K562 (cell line): ENCODE measurements around the gene CASKIN2. TPM values are rescaled to one million over a fixed set of nuclear protein-coding genes. Genes with fewer than 3 reads are reported as not detected.

Source experiments
- CBX8 ChIP-seq: fragments of 200-600 bp; sonication (generic); IDR thresholded peaks from 2 replicates; pipeline ENCODE4 v1.6.1; 2012; ENCODE audit warnings: borderline replicate concordance, mixed run types, low read depth, mild to moderate bottlenecking, moderate library complexity, mixed read lengths, low read length, control low read depth, inconsistent platforms; ENCODE audit not compliant: poor library complexity, severe bottlenecking; ENCODE audit errors: extremely low read depth
- E2F8 ChIP-seq: fragments of 450-650 bp; IDR thresholded peaks from 2 replicates; pipeline ENCODE4 v1.7.1; 2018; ENCODE audit warnings: mild to moderate bottlenecking, low read depth; ENCODE audit not compliant: partially characterized antibody
- FOXJ2 ChIP-seq: fragments of 200-800 bp; sonication (Bioruptor generic); IDR thresholded peaks from 2 replicates; pipeline ENCODE4 v1.6.1; 2016; ENCODE audit warnings: missing genetic modification characterization, missing compliant biosample characterization
- KAT7 ChIP-seq: sonication (generic); formaldehyde crosslinking; IDR thresholded peaks from 2 replicates; pipeline ENCODE4 v1.8.0; 2022; ENCODE audit warnings: missing genetic modification reagents, mild to moderate bottlenecking, borderline replicate concordance
- MBD1 ChIP-seq: fragments of 250-450 bp; sonication (Bioruptor Pico); IDR thresholded peaks from 2 replicates; pipeline ENCODE4 v1.8.0; 2022; ENCODE audit warnings: inconsistent platforms
- MTF1 ChIP-seq: fragments of 250-450 bp; sonication (Bioruptor Pico); IDR thresholded peaks from 2 replicates; pipeline ENCODE4 v1.9.0; 2021; ENCODE audit warnings: moderate library complexity, mild to moderate bottlenecking, inconsistent platforms, borderline replicate concordance
- NEUROD1 ChIP-seq: fragments of 150-350 bp; IDR thresholded peaks from 2 replicates; pipeline ENCODE4 v1.6.1; 2014; ENCODE audit warnings: borderline replicate concordance, low read length, low read depth; ENCODE audit not compliant: partially characterized antibody
- NFE2 ChIP-seq: IDR thresholded peaks from 2 replicates; pipeline ENCODE4 v1.6.1; 2014; ENCODE audit warnings: antibody characterized with exemption, low read depth
- POLR2G ChIP-seq: fragments of 200-400 bp; formaldehyde crosslinking; IDR thresholded peaks from 2 replicates; pipeline ENCODE4 v1.6.1; 2017; ENCODE audit warnings: low read depth, mild to moderate bottlenecking, antibody characterized with exemption, low read length, moderate library complexity
- RBM15 ChIP-seq: fragments of 200-400 bp; formaldehyde crosslinking; IDR thresholded peaks from 2 replicates; pipeline ENCODE4 v1.6.1; 2018; ENCODE audit warnings: mild to moderate bottlenecking, low read length, moderate library complexity; ENCODE audit not compliant: insufficient read depth
- RBM22 ChIP-seq: fragments of 200-400 bp; formaldehyde crosslinking; IDR thresholded peaks from 2 replicates; pipeline ENCODE4 v1.6.1; 2018; ENCODE audit warnings: low read length, low read depth; ENCODE audit not compliant: poor library complexity, severe bottlenecking
- RBM25 ChIP-seq: fragments of 200-400 bp; formaldehyde crosslinking; IDR thresholded peaks from 2 replicates; pipeline ENCODE4 v1.6.1; 2018; ENCODE audit warnings: low read length, low read depth, moderate library complexity; ENCODE audit not compliant: severe bottlenecking
- SIRT6 ChIP-seq: IDR thresholded peaks from one replicate; pipeline ENCODE4 v1.6.1; 2012; ENCODE audit warnings: low read depth, mild to moderate bottlenecking, control low read depth, inconsistent platforms, low read length, moderate library complexity
- TOE1 ChIP-seq, 2 experiments: fragments of 450-650 bp in 1 of 2; sonication (generic) in 1 of 2; formaldehyde crosslinking in 1 of 2; IDR thresholded peaks; 2 replicates each; pipeline versions ENCODE4 v1.7.1 to v1.8.0; 2016 to 2022; ENCODE audit warnings: borderline replicate concordance in 2 of 2, mild to moderate bottlenecking in 2 of 2, antibody characterized with exemption in 1 of 2, inconsistent platforms in 1 of 2, low read depth in 1 of 2, missing genetic modification reagents in 1 of 2, moderate library complexity in 1 of 2
- ZC3H8 ChIP-seq: fragments of 450-650 bp; IDR thresholded peaks from 2 replicates; pipeline ENCODE4 v1.6.1; 2017
- ZNF175 ChIP-seq: fragments of 200-800 bp; sonication (Bioruptor generic); IDR thresholded peaks from 2 replicates; pipeline ENCODE4 v1.6.1; 2016; ENCODE audit warnings: low read depth, mild to moderate bottlenecking, missing genetic modification characterization, missing compliant biosample characterization
- ZNF217 ChIP-seq: sonication (generic); formaldehyde crosslinking; IDR thresholded peaks from 2 replicates; pipeline ENCODE4 v1.8.0; 2022; ENCODE audit warnings: mild to moderate bottlenecking, missing genetic modification reagents
- ZNF263 ChIP-seq: sonication (generic); formaldehyde crosslinking; IDR thresholded peaks from 2 replicates; pipeline ENCODE4 v1.8.0; 2022; ENCODE audit warnings: mild to moderate bottlenecking, missing genetic modification reagents, borderline replicate concordance
- ZNF561 ChIP-seq: fragments of 450-650 bp; formaldehyde crosslinking; conservative IDR thresholded peaks from 2 replicates; pipeline ENCODE4 v1.4.0; 2020; ENCODE audit warnings: mild to moderate bottlenecking, moderate library complexity
- polyA plus RNA-seq, 8 experiments: library from polyadenylated mRNA; depleted of rRNA in 4 of 8; stranded (reverse) in 5 of 8; unstranded in 3 of 8; fragments of >200 nt; fragmentation: Nextera tagmentation in 2 of 8; fragmentation: Illumina TruSeq in 1 of 8; extraction: Ambion mirVana in 2 of 8; extraction: Trizol in 1 of 8; gene quantifications; 2 replicates each; pipeline versions ENCODE4 v1.2.1 to v1.2.3, GENCODE V29; 2011 to 2014; ENCODE audit warnings: inconsistent platforms in 1 of 8, missing spikeins in 1 of 8
- total RNA-seq, 7 experiments: library from RNA; depleted of rRNA in 6 of 7; stranded (reverse); fragments of >200 nt in 6 of 7; fragmentation: Illumina TruSeq in 2 of 7; extraction: Trizol in 2 of 7; gene quantifications; 2 replicates each; pipeline versions ENCODE4 v1.2.1 to v1.2.3, GENCODE V29; 2011 to 2021; ENCODE audit warnings: low replicate concordance in 1 of 7

Gene CASKIN2
- total and polyA plus RNA-seq, 9 of the 15 experiments (the other 6 are each of a cell fraction or from before 2014, with no cell fraction given), result 0.01 to 12.2 (median 2.1) TPM

GRCh38 chr17:75456417-75457046 is 58.8 kb downstream of the CASKIN2 start, which contains the start of gene TMEM94 (continued):
- no peak; the same call in 1 of the 2 replicates for TF ChIP-seq TOE1 (IDR thresholded peaks at IDR 0.05; ENCODE audit: borderline replicate concordance)
- TF ChIP-seq TOE1 (CRISPR knock-in tag; IDR thresholded peaks at IDR 0.05; ENCODE audit: borderline replicate concordance, low read depth), result no peak
- no peak for TF ChIP-seq ZNF561 (CRISPR knock-in tag)
- no peak for TF ChIP-seq KAT7 (CRISPR knock-in tag)
- no peak for TF ChIP-seq RBM15
- no peak for TF ChIP-seq ZNF175 (CRISPR knock-in tag)
- peak; percentile 99 for TF ChIP-seq RBM25
- TF ChIP-seq ZC3H8, result no peak
- TF ChIP-seq MTF1 (CRISPR knock-in tag), result no peak
- TF ChIP-seq POLR2G, result peak; percentile 77
- TF ChIP-seq E2F8, result peak; percentile 97
- no peak for TF ChIP-seq ZNF217 (CRISPR knock-in tag)
- TF ChIP-seq NFE2, result no peak
- TF ChIP-seq MBD1 (CRISPR knock-in tag), result no peak
- TF ChIP-seq NEUROD1, result peak; percentile 98
- no peak for TF ChIP-seq RBM22
- TF ChIP-seq ZNF263 (CRISPR knock-in tag), result no peak
- no peak for TF ChIP-seq CBX8
- TF ChIP-seq SIRT6, result no peak
- no peak for TF ChIP-seq FOXJ2
